NCI-H524 (cell line): ENCODE measurements around the gene PTPRT.
"Not testable (repeated sequence)": the region's sequence is repeated elsewhere in the genome, so short reads cannot be mapped to it uniquely, and the experiment has no call there.

Experiments
- DNase-seq, 2 experiments: peaks; one replicate each; lab custom pipeline; 2025; lab: John Stamatoyannopoulos, UW

Gene PTPRT

GRCh38 chr20:42295592-42295991, 894.1 kb downstream of the PTPRT start:
- DNase-seq = peak; percentile 51 to 67

GRCh38 chr20:42294976-42295375, 894.7 kb downstream of the PTPRT start:
- DNase-seq = no peak

- DNase-seq = no peak
Observed at GRCh38 chr20:42281801-42282200, 907.9 kb downstream of the PTPRT start.

GRCh38 chr20:42276718-42277602, 912.7 kb downstream of the PTPRT start:
- DNase-seq = peak; percentile 34 to 85

GRCh38 chr20:42274986-42275385, 914.7 kb downstream of the PTPRT start:
- DNase-seq = peak; percentile 84 to 94

- no peak for DNase-seq
Observed at GRCh38 chr20:42272516-42272915, 917.2 kb downstream of the PTPRT start.

- DNase-seq = no peak
Observed at GRCh38 chr20:42270539-42270938, 919.2 kb downstream of the PTPRT start.

GRCh38 chr20:42267793-42268384, 921.8 kb downstream of the PTPRT start:
- DNase-seq = no peak

GRCh38 chr20:42261766-42262270, 927.9 kb downstream of the PTPRT start:
- peak; percentile 15 to 56 for DNase-seq

GRCh38 chr20:42260184-42260583, 929.5 kb downstream of the PTPRT start:
- DNase-seq = peak; percentile 85 to 93

- no peak for DNase-seq
Observed at GRCh38 chr20:42259389-42259788, 930.3 kb downstream of the PTPRT start.

GRCh38 chr20:42258564-42259302, 931.0 kb downstream of the PTPRT start:
- peak in 1 of 2 experiments; percentile 34 for DNase-seq

GRCh38 chr20:42255821-42256220, 933.9 kb downstream of the PTPRT start:
- no peak for DNase-seq

GRCh38 chr20:42254673-42255072, 935.0 kb downstream of the PTPRT start:
- DNase-seq = no peak

GRCh38 chr20:42252116-42252515, 937.6 kb downstream of the PTPRT start:
- DNase-seq = no peak

- DNase-seq = peak; percentile 98 to 99
Observed at GRCh38 chr20:42218621-42219374, 970.9 kb downstream of the PTPRT start.

GRCh38 chr20:42214074-42214473, 975.6 kb downstream of the PTPRT start:
- no peak for DNase-seq

GRCh38 chr20:42212391-42212790, 977.3 kb downstream of the PTPRT start:
- DNase-seq = peak in 1 of 2 experiments; percentile 22

- not testable (repeated sequence) for DNase-seq
Observed at GRCh38 chr20:42206557-42206956, 983.1 kb downstream of the PTPRT start.

GRCh38 chr20:42204109-42204660, 985.5 kb downstream of the PTPRT start:
- DNase-seq = peak; percentile 15 to 65

- DNase-seq = no peak
Observed at GRCh38 chr20:42197599-42197998, 992.1 kb downstream of the PTPRT start.
